ENCODE measurements around the gene THOC6. TPM values are rescaled to one million over a fixed set of nuclear protein-coding genes. Genes with fewer than 3 reads are reported as not detected.

Gene THOC6
- total and polyA plus RNA-seq, 2 donors (not counting 1 experiment from before 2014, with no cell fraction given): 28.5 to 52.2 TPM

- Histone ChIP-seq H3K27ac (ENCODE audit: low read length in 2 of 2) (no peak overlapping the region), H3K9ac (ENCODE audit: low read length) (no peak overlapping the region), H3K27me3 (replicated peaks in 1 of 4; ENCODE audit: control extremely low read depth in 1 of 4, control insufficient read depth in 3 of 4, insufficient read depth in 4 of 4, low read length in 3 of 4) (peaks cover 0 to 58% (median 27%) of the 10 kb centered on the region in 4 experiments), H3K79me2 (ENCODE audit: control insufficient read depth, insufficient read depth, low read length) (peaks cover 15% of the 10 kb centered on the region), H2AFZ (ENCODE audit: insufficient read depth, low read depth, low read length, poor library complexity, severe bottlenecking) (peak overlapping the region; percentile 14), H4K20me1 (ENCODE audit: control insufficient read depth, insufficient read depth, low read length, poor library complexity, severe bottlenecking) (peaks cover 47% of the 10 kb centered on the region), H3K9me3 (ENCODE audit: control extremely low read depth in 1 of 3, control insufficient read depth in 2 of 3, insufficient read depth in 1 of 3, low read length in 2 of 3) (peaks cover 0 to 17% (median 0%) of the 10 kb centered on the region in 3 donors), H3K4me2 (replicated peaks; ENCODE audit: low read depth, low read length, poor library complexity, severe bottlenecking) (peak overlapping the region; percentile 57), H3K4me3 (ENCODE audit: control extremely low read depth in 1 of 5, extremely low read depth in 1 of 5, insufficient read depth in 1 of 5, low read depth in 2 of 5, low read length in 4 of 5) (no peak overlapping the region), H3K36me3 (replicated peaks in 1 of 2; ENCODE audit: control extremely low read depth in 1 of 2, control insufficient read depth in 1 of 2, extremely low read depth in 1 of 2, insufficient read depth in 2 of 2, low read length in 1 of 2) (peaks cover 0 to 18% of the 10 kb centered on the region in 2 experiments), H3K4me1 (ENCODE audit: control insufficient read depth in 2 of 2, insufficient read depth in 2 of 2, low read length in 2 of 2) (peaks cover 25 to 28% of the 10 kb centered on the region in 2 donors)
- DNase-seq: peak; percentile 54
- no peaks in the 10 kb centered on the region for H3K9me3 Mint-ChIP-seq (ENCODE audit: insufficient read depth)
- peaks cover 20% of the 10 kb centered on the region for H3K4me1 Mint-ChIP-seq
- intact Hi-C loops (cut with micrococcal nuclease): loop anchor here (2.0 to 10.0 kb wide), 3 partner anchors 29 to 1725 kb away; partner anchors contain the start of genes UBE2I and ZNF263
- TF ChIP-seq CTCF (IDR thresholded peaks at IDR 0.05) (no peak), EZH2 (IDR thresholded peaks at IDR 0.05; ENCODE audit: borderline replicate concordance, insufficient read depth, low read depth, low read length, poor library complexity, severe bottlenecking) (no peak)
- CTCF ChIA-PET: interaction anchor here (0.7 to 8.9 kb wide), 11 partner anchors 8 to 133 kb away, joined by 3 to 213 read pairs (median 10); partner anchors contain the start of genes CLDN9 and TNFRSF12A
- ATAC-seq (ENCODE audit: low read depth): no peak
- peak overlapping the region; percentile 35 for H3K4me3 Mint-ChIP-seq
- H3K27ac Mint-ChIP-seq: no peak overlapping the region
- POLR2A ChIA-PET: interaction anchor here (0.6 to 2.3 kb wide), 2 partner anchors 27 to 100 kb away, joined by 3 to 10 read pairs; no protein-coding TSS in a partner anchor
- H3K27me3 Mint-ChIP-seq: peaks cover 39% of the 10 kb centered on the region
- 10% methylated on average over 59 of the region's 59 CpGs for WGBS (ENCODE audit: insufficient coverage)
Measured at GRCh38 chr16:3029491-3030221, 5.8 kb downstream of the THOC6 start.

All from B cell (primary cell).